HG02763 (cell line): Measurements from ENCODE around the gene PSMB5.

Source experiments
- ATAC-seq: cut with Tn5 transposase; IDR thresholded peaks from one replicate; pipeline ENCODE4 v1.9.1; 2021; ENCODE audit warnings: mild to moderate bottlenecking, moderate library complexity; ENCODE audit not compliant: unreplicated experiment

Gene PSMB5

GRCh38 chr14:23034498-23035302 lies at the start of gene PSMB5:
Gene PSMB5 (minus strand): TSS chr14:23034900. CDS start chr14:23034881, 19 bp downstream.
- peak; percentile 94 for ATAC-seq

- no peak for ATAC-seq
Observed at GRCh38 chr14:23080474-23080873, 45.8 kb upstream of the PSMB5 start.

- ATAC-seq, result no peak
Observed at GRCh38 chr14:23079716-23080115, 45.0 kb upstream of the PSMB5 start.

- ATAC-seq, result no peak
Observed at GRCh38 chr14:23078692-23079116, 44.0 kb upstream of the PSMB5 start.

- no peak for ATAC-seq
Observed at GRCh38 chr14:23077962-23078361, 43.3 kb upstream of the PSMB5 start.

GRCh38 chr14:23076785-23077408 lies 42.2 kb upstream of the PSMB5 start:
- ATAC-seq, result no peak

- ATAC-seq, result no peak
Observed at GRCh38 chr14:23074906-23075305, 40.2 kb upstream of the PSMB5 start.

GRCh38 chr14:23071921-23072539 lies 37.3 kb upstream of the PSMB5 start:
- ATAC-seq, result no peak

- peak; percentile 89 for ATAC-seq
Observed at GRCh38 chr14:23071244-23071920, 36.7 kb upstream of the PSMB5 start.

GRCh38 chr14:23070262-23071129 lies 35.8 kb upstream of the PSMB5 start:
- ATAC-seq, result no peak

- ATAC-seq, result no peak
Observed at GRCh38 chr14:23069413-23069806, 34.7 kb upstream of the PSMB5 start.

GRCh38 chr14:23068789-23069412 lies 34.2 kb upstream of the PSMB5 start:
- ATAC-seq, result peak; percentile 57

GRCh38 chr14:23067847-23068788 lies 33.4 kb upstream of the PSMB5 start:
- ATAC-seq, result no peak

- ATAC-seq, result no peak
Observed at GRCh38 chr14:23066855-23067744, 32.4 kb upstream of the PSMB5 start.

GRCh38 chr14:23066368-23066767 lies 31.7 kb upstream of the PSMB5 start:
- no peak for ATAC-seq

GRCh38 chr14:23063601-23064000 lies 28.9 kb upstream of the PSMB5 start:
- ATAC-seq, result no peak

GRCh38 chr14:23062002-23062401 lies 27.3 kb upstream of the PSMB5 start:
- ATAC-seq, result no peak
